GM12864 (cell line): Measurements from ENCODE around the gene ST7L.

Experiments used
- DNase-seq: peaks from one replicate; pipeline ENCODE4 v3.0.0-alpha.2; 2011; ENCODE audit warnings: low read depth
- H3K4me3 ChIP-seq: 2 replicates; pipeline ENCODE4 v1.5.1; 2011; ENCODE audit warnings: mild to moderate bottlenecking, low read depth, low read length, control low read depth
- CTCF ChIP-seq: IDR thresholded peaks from 2 replicates; pipeline ENCODE4 v1.5.1; 2011; ENCODE audit warnings: low read depth, mild to moderate bottlenecking, moderate library complexity, low read length, control low read depth, inconsistent platforms; ENCODE audit errors: missing control alignments

The ST7L gene

GRCh38 chr1:112576240-112576639 is 42.7 kb downstream of the ST7L start:
- no peak for DNase-seq
- H3K4me3 ChIP-seq, result no peak overlapping the region
- no peak for TF ChIP-seq CTCF

- no peak for TF ChIP-seq CTCF
- no peak overlapping the region for H3K4me3 ChIP-seq
- no peak for DNase-seq
These were observed 43.7 kb downstream of the ST7L start for GRCh38 chr1:112575154-112575804.

- no peak overlapping the region for H3K4me3 ChIP-seq
- no peak for TF ChIP-seq CTCF
- DNase-seq, result no peak
These were observed 53.1 kb downstream of the ST7L start for GRCh38 chr1:112565800-112566199.

DNA sequence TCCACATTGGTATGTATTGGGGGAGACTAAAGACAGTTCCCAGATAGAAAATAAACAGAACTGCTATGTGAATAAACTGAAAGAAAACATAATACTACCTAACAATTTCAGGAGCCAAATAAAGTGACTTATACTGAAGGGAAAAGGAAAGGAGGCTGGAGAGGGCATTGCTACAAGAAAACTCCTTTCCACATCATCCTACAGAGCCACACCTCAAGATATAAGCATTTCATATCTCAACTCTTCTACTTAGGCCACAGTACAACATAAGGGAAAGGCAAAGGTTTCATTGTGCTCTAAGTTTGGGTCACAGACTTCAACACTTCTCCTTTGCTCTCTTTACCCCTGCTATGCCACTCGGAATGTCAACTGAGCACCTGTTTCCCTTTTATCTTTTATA is 54.9 kb downstream of the ST7L start:
- no peak for TF ChIP-seq CTCF
- no peak overlapping the region for H3K4me3 ChIP-seq
- no peak for DNase-seq

DNA sequence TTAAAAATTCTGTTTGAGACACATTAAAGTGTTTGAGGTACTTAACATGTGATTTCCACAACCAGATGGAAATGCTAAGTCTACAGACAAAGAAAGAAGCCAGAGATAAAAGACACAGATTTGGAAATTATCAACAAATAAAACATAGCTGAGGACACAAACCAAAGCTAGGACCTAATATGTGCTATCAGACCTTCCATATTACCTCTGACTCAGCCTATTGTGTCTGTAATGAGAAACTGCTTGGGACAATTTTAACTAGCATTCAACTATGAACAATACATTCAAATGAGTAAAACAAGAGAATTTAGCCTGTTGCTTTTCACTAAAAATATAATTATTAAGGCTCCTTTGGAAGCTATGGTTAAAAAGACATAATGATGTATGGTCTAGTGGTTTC is 55.6 kb downstream of the ST7L start:
- no peak overlapping the region for H3K4me3 ChIP-seq
- TF ChIP-seq CTCF, result no peak
- no peak for DNase-seq

GRCh38 chr1:112558634-112559033 is 60.3 kb downstream of the ST7L start:
- no peak for DNase-seq
- no peak for TF ChIP-seq CTCF
- no peak overlapping the region for H3K4me3 ChIP-seq

DNA sequence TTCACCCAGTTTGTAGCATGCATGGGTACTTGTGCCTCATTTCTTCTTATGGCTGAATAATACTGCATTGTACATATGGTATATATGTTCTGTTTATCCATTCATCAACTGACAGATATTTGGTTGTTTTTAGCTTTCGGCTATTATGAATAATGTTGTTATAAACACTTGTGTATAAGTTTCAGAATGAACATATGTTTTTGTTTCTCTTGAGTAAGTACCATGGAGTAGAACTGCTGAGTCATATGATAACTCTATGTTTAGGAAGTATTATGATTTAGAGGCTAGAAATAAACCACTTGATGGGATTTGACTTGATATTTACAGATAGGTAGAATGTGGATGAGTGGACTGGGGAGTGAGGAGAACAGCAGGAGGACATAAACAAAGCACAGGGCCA is 61.6 kb downstream of the ST7L start:
- no peak overlapping the region for H3K4me3 ChIP-seq
- DNase-seq, result no peak
- TF ChIP-seq CTCF, result no peak
